Activated naive CD4-positive, alpha-beta T cell treated with Interleukin-2 at 50 U/mL for 16 hours (primary cell): ENCODE data around the gene SLC7A1.

Experiments used
- DNase-seq: peaks from one replicate; pipeline ENCODE4 v3.0.0-alpha.2; 2020

The SLC7A1 gene

GRCh38 chr13:29526741-29527140, 68.7 kb downstream of the SLC7A1 start:
- no peak for DNase-seq

DNA sequence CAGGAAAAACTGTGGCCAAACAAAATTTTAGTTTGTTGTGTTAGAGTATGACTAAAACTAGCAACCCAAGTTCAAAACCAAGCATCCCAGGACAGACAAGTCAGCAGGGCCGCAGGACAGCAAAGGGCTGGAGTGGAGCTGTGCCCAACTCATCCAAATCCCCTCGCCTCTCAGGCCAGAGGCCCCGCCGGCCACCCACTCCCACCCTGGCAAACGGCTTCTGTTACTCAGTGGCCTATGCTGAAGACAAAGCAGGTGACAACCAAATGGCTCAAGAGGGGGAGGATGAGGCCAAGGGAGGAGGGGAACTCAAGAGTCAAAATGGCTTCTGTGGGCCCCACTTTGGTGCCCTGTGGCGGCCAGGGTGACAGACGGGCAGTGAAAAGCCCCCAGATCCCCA, 69.7 kb downstream of the SLC7A1 start:
- no peak for DNase-seq

GRCh38 chr13:29524641-29525040, 70.8 kb downstream of the SLC7A1 start:
- DNase-seq: no peak

GRCh38 chr13:29524176-29524575, 71.3 kb downstream of the SLC7A1 start:
- no peak for DNase-seq

DNA sequence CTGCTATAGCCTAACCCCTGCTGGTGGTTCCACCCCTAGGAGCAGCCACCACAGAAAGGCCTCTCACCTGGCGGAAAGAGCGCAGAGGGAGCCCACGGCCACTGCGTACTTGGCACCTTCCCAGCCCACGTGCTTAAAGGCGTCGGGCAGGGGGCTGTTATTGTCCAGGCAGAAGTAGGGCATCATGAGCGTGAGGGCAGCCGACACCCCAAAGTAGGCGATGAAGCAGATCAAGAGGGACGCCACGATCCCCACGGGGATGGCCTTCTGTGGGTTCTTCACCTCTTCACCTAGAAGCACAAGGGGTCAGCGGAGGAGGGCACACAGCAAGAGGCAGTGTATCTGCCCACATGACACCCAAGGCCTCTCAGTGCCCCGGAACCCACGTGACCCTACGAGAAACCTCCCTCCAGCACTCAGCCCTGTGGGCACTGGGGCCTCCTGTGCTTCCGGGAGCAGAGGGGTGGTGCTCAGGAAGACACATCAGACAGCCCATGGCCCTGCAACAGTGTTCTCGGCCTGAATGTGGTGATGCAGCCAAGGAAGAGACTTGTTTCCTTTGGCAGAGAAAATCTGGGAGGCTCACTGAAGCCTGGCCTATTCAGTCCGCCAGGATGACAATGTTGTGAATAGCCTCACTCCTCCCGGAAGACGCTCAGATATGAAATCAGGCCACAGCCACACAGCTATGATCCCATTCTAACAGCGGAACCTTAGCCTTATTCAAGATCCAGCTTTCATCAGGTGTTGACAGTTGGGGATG, 72.1 kb downstream of the SLC7A1 start:
- DNase-seq: no peak

GRCh38 chr13:29522044-29522685, 73.3 kb downstream of the SLC7A1 start:
- DNase-seq: no peak

DNA sequence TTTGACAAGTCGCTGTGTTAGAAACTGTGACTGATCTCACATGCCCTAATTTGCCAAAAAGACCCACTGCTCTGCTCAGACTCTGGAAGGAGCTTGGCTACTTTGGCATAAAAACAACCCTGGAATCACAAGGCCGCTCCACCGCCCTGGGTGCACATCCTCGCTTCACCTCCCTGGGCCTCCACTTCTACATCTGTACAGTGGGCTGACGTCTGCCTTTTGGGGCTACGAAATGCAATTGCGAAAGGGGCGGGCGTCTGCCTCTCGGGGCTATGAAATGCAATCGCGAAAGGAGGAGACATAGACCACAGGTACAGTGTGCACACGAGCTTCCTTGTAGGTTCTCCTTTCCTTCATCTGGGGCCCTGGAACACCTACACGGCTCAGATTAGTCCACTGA, 74.2 kb downstream of the SLC7A1 start:
- no peak for DNase-seq

- no peak for DNase-seq
Measured at GRCh38 chr13:29520671-29521070, 74.8 kb downstream of the SLC7A1 start.

GRCh38 chr13:29519921-29520320, 75.6 kb downstream of the SLC7A1 start:
- no peak for DNase-seq

- no peak for DNase-seq
Measured at GRCh38 chr13:29516880-29517279, 78.6 kb downstream of the SLC7A1 start.

DNA sequence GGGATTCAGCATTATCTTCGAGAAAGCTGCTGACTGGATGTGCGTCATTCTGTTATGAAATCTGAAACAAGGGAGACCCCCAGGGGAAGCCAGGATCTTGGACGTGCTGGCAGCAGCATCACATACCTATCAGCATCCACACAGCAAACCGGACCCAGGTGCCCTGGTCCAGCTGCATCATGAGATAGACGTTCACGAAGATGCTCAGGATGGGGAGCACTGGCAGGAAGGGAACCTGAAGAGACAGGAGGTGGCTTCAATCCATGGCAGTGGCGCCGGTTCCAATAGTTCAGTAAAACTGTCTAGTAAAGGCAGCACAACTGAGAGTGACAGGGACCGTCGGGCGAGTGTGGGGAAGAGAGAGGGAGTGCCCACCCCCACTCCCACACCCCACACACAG, 79.5 kb downstream of the SLC7A1 start:
- DNase-seq: no peak

DNA sequence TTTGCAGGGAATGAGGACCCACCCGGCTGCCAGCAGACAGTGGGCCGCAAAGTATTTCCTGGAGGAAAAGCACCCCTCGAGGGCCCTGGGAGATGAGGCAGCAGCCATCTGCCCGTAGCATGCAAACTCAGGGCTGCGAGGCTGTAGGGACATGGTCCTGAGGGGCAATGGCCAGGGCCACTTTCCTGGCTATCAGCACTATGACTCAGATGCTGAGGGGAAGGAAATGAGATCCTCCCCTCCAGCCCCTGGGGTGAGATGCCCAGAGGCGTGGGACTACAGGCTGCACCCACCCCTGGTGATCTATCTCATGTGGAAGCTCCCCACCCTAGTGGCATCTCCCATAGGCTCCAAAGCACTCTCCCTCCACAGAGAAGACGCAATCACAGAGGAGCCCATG, 80.1 kb downstream of the SLC7A1 start:
- no peak for DNase-seq

GRCh38 chr13:29514720-29515310, 80.7 kb downstream of the SLC7A1 start:
- DNase-seq: no peak

GRCh38 chr13:29513981-29514719, 81.3 kb downstream of the SLC7A1 start:
- no peak for DNase-seq

DNA sequence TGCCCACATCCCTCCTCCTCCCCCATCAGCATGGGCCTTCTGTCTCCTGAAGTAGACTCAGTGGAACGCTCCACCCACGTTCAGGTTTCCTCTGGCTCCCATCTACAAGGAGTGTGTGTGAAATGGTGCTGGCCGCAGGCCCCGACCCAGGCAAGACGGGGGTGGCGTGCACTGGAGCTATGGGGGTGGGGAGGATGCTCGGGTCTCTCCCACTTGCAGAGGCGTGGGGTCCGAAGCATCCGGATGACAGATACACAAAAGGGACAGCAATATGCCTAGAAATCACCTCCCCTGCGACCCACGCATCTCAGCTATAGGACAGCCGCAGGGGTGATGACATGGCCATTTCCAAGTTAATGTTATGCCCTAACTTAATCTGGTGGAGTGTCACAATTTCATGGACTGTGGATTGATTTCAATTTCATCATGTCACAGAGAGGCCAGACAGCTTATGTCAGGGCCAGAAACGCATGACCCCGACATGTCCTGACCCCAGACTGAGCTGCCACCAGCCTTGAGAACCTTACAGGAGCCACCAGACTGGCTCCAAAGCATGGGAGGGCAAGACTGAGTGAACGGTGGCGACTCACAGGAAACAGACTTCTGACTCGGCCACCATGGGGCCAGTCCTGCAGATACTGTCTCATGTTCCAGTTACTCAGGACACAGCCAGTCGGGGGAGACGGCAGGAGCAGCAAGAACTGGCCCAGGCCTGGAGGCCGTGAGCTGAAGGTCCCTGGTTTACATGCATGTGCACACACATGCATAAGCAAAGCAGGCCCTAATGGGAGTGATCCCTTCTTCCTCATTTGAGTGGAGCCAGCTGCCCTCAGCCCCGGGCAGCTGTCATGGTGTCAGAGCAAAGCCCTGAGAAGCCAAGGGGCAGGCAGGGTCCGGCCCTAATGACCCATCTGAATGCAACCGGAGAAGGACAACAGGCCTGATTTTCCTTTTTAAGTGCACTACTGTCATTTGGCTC, 82.2 kb downstream of the SLC7A1 start:
- no peak for DNase-seq

GRCh38 chr13:29511980-29512379, 83.5 kb downstream of the SLC7A1 start:
- no peak for DNase-seq

- DNase-seq: no peak
Measured at GRCh38 chr13:29511106-29511796, 84.2 kb downstream of the SLC7A1 start.

DNA sequence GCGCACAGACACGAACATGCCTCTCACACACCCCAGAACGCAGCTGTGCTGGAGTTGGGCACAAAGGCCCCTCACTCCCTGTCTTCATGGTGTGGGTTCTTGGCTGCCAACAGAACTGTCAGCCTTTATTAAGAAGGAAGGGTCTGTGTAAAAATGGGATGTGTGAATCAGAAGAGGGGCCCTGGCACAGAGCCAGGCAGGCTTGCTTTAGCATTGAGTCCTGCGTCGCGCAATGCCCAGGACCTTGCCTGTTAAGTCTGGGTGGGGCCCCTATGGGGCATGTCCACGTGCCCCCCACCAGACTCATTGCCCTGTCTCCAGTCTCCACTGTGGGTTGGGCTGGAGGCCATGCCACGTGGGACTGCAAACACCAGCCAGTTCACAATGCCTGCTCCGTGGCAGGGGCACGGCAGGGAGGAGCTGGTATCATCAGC, 84.8 kb downstream of the SLC7A1 start:
- DNase-seq: no peak

DNA sequence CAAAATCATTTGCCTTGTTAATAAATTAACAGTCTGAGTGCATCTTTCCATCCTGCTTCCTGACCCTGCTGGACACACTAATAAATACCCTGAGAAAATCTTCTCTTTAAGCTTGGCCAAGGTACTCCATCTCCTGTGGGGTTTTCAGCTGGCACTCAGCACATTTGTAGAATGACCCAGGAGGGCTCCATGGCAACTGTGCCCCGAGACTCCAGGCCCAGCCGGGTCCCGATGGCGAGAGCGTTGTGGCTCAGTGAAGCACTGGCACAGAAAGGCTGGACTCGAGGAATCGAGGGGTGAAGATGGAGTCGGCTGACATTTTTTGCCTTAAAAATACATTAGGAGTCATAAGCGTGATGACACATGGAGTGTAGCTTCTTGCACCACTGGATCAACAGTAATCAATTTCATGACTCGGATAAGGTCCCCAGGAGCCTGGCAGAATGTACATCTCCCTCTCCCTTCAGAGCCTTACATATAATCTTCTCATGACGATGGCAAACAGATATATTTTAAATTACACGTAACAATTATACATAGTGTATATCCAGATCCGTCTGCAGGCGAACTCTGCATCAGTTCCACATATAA, 85.4 kb downstream of the SLC7A1 start:
- DNase-seq: no peak

- no peak for DNase-seq
Measured at GRCh38 chr13:29508876-29509252, 86.6 kb downstream of the SLC7A1 start.
